SK-N-DZ (cell line): ENCODE measurements around the gene LARGE2.

ENCODE experiments used
- DNase-seq: peaks from one replicate; pipeline ENCODE4 v3.0.0-alpha.2; 2015; ENCODE audit warnings: low spot score

Gene LARGE2

GRCh38 chr11:45928535-45929215 is 6.2 kb downstream of the LARGE2 start:
- DNase-seq, result no peak

- no peak for DNase-seq
Observed at GRCh38 chr11:45929486-45930030, 7.1 kb downstream of the LARGE2 start.

GRCh38 chr11:45930031-45930794 is 7.8 kb downstream of the LARGE2 start:
- no peak for DNase-seq

GRCh38 chr11:45930951-45931570 is 8.6 kb downstream of the LARGE2 start:
- DNase-seq, result no peak

- no peak for DNase-seq
Observed at GRCh38 chr11:45931739-45932138, 9.3 kb downstream of the LARGE2 start.

GRCh38 chr11:45932217-45932616 is 9.8 kb downstream of the LARGE2 start:
- no peak for DNase-seq

GRCh38 chr11:45933131-45933831 is 10.8 kb downstream of the LARGE2 start:
- no peak for DNase-seq

- no peak for DNase-seq
Observed at GRCh38 chr11:45933846-45934579, 11.6 kb downstream of the LARGE2 start.

GRCh38 chr11:45934580-45935318 is 12.3 kb downstream of the LARGE2 start:
- DNase-seq, result no peak

GRCh38 chr11:45935349-45936064 is 13.1 kb downstream of the LARGE2 start:
- no peak for DNase-seq

GRCh38 chr11:45936511-45937054 is 14.1 kb downstream of the LARGE2 start:
- no peak for DNase-seq

GRCh38 chr11:45937916-45938315 is 15.5 kb downstream of the LARGE2 start:
- no peak for DNase-seq

GRCh38 chr11:45939836-45940235 is 17.4 kb downstream of the LARGE2 start:
- no peak for DNase-seq

GRCh38 chr11:45941285-45941684 is 18.8 kb downstream of the LARGE2 start:
- no peak for DNase-seq

- DNase-seq, result no peak
Observed at GRCh38 chr11:45942381-45942780, 19.9 kb downstream of the LARGE2 start.

- DNase-seq, result no peak
Observed at GRCh38 chr11:45945397-45945999, 23.0 kb downstream of the LARGE2 start.

GRCh38 chr11:45947885-45948284 is 25.4 kb downstream of the LARGE2 start:
- no peak for DNase-seq

- DNase-seq, result no peak
Observed at GRCh38 chr11:45948356-45948755, 25.9 kb downstream of the LARGE2 start.

GRCh38 chr11:45949992-45950407 is 27.5 kb downstream of the LARGE2 start:
- DNase-seq, result no peak
